ENCODE measurements around the gene NCLN. TPM values are rescaled to one million over a fixed set of nuclear protein-coding genes. Genes with fewer than 3 reads are reported as not detected.

The NCLN gene
- total and polyA plus RNA-seq, 9 of the 15 experiments (the other 6 are each of a cell fraction or from before 2014, with no cell fraction given): 3.8 to 126 (median 39.6) TPM

- intact Hi-C loops (cut with micrococcal nuclease): no loop called here
- H3K36me3 ChIP-seq (ENCODE audit: control insufficient read depth, insufficient read depth, low read length): peaks cover 71% of the 10 kb centered on the region; the same call in 1 of the 3 replicates
- no TSS peak for BruUV-seq (replicated peaks)
- ChIA-PET CTCF (ENCODE audit: low intra/inter-chr PET ratio) (interaction anchor here (1.0 kb wide), 1 partner anchor 53 kb away, joined by 3 read pairs; no protein-coding TSS in a partner anchor), POLR2A (no interaction called here)
- no peak for ATAC-seq
- TF ChIP-seq NFIC (IDR thresholded peaks at IDR 0.05) (peak; percentile 28; the same call in 1 of the 2 replicates), FIP1L1 (IDR thresholded peaks at IDR 0.05; ENCODE audit: low read depth, low read length, poor library complexity, severe bottlenecking) (peak; percentile 31), RBFOX2 (IDR thresholded peaks at IDR 0.05; ENCODE audit: low read depth, low read length) (peak; percentile 32; the same call in 1 of the 2 replicates), POLR2AphosphoS5 (IDR thresholded peaks at IDR 0.05; ENCODE audit: control insufficient read depth, insufficient read depth, low read depth, low read length) (peak; percentile 10; the same call in 1 of the 2 replicates), NCOA2 (IDR thresholded peaks at IDR 0.05; ENCODE audit: partially characterized antibody in 2 of 2) (no peak)
- TF ChIP-seq, protein P1, sequence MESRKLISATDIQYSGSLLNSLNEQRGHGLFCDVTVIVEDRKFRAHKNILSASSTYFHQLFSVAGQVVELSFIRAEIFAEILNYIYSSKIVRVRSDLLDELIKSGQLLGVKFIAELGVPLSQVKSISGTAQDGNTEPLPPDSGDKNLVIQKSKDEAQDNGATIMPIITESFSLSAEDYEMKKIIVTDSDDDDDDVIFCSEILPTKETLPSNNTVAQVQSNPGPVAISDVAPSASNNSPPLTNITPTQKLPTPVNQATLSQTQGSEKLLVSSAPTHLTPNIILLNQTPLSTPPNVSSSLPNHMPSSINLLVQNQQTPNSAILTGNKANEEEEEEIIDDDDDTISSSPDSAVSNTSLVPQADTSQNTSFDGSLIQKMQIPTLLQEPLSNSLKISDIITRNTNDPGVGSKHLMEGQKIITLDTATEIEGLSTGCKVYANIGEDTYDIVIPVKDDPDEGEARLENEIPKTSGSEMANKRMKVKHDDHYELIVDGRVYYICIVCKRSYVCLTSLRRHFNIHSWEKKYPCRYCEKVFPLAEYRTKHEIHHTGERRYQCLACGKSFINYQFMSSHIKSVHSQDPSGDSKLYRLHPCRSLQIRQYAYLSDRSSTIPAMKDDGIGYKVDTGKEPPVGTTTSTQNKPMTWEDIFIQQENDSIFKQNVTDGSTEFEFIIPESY (CRISPR knock-in tag; IDR thresholded peaks at IDR 0.05): peak; percentile 96
- no peak overlapping the region for H2AFZ ChIP-seq (ENCODE audit: low read depth, low read length)
- no peaks in the 10 kb centered on the region for H3K27me3 ChIP-seq (ENCODE audit: control insufficient read depth in 2 of 2, insufficient read depth in 2 of 2, low read length in 2 of 2)
- H3K27ac ChIP-seq (ENCODE audit: extremely low read depth, low read depth, low read length): no peak overlapping the region
- no peak overlapping the region for H3K4me3 ChIP-seq
- peaks cover 0 to 52% of the 10 kb centered on the region in 2 experiments; a peak in 3 of 5 replicates for H3K4me1 ChIP-seq (replicated peaks in 1 of 2; ENCODE audit: control insufficient read depth in 2 of 2, insufficient read depth in 2 of 2, low read length in 2 of 2)
- peak overlapping the region in 1 of 2 experiments; percentile 73; a peak in 2 of 4 replicates for H3K9ac ChIP-seq (ENCODE audit: insufficient read depth in 1 of 2, low read depth in 2 of 2, low read length in 2 of 2)
- no peaks in the 10 kb centered on the region for H3K9me3 ChIP-seq (replicated peaks; ENCODE audit: control insufficient read depth, insufficient read depth, low read depth, low read length)
- no peak for DNase-seq (ENCODE audit: extremely low read depth in 1 of 4, low spot score in 3 of 4)
- peaks cover 14% of the 10 kb centered on the region for H3K79me2 ChIP-seq (ENCODE audit: control insufficient read depth, insufficient read depth, low read length)
- 95% methylated on average over 13 of the region's 43 CpGs for WGBS (ENCODE audit: insufficient coverage, low coverage, missing lambda C conversion rate)
- H4K20me1 ChIP-seq (replicated peaks; ENCODE audit: control insufficient read depth, insufficient read depth, low read length): no peaks in the 10 kb centered on the region
- no peak for FAIRE-seq
- no peak overlapping the region for H3K4me2 ChIP-seq (ENCODE audit: insufficient read depth, low read length)
- H3K9me1 ChIP-seq (ENCODE audit: control insufficient read depth, insufficient read depth, low read length): no peaks in the 10 kb centered on the region
- in situ Hi-C loops (cut with MboI): no loop called here
These were observed 13.4 kb downstream of the NCLN start for GRCh38 chr19:3198901-3199700.
